Psoas muscle (tissue), 8 donors: Measurements from ENCODE around the gene OSBPL9. TPM values are rescaled to one million over a fixed set of nuclear protein-coding genes. Genes with fewer than 3 reads are reported as not detected.
"Not testable (repeated sequence)": the region's sequence is repeated elsewhere in the genome, so short reads cannot be mapped to it uniquely, and the experiment has no call there.

Experiments used
- ATAC-seq, 4 donors: fragments of 200-7000 bp; cut with Tn5 transposase; one replicate each; pipeline ENCODE4 v1.9.1; 2020; ENCODE audit warnings: moderate library complexity in 3 of 4, mild to moderate bottlenecking in 2 of 4
- DNase-seq, 2 donors: peaks; one replicate each; pipeline ENCODE4 v3.0.0-alpha.2; 2020
- H3K27ac ChIP-seq: fragments of 200-600 bp; one replicate; pipeline ENCODE4 v1.8.0; 2022
- H3K27me3 ChIP-seq, 3 donors: fragments of 200-600 bp in 1 of 3; one replicate each; pipeline versions ENCODE4 v1.6.1 to v1.8.0; 2013 to 2022; ENCODE audit warnings: low read length in 2 of 3, mild to moderate bottlenecking in 2 of 3, moderate library complexity in 1 of 3; ENCODE audit not compliant: insufficient read depth in 3 of 3
- H3K36me3 ChIP-seq, 2 donors: fragments of 200-600 bp in 1 of 2; one replicate each; pipeline versions ENCODE4 v1.6.1 to v1.8.0; 2013 to 2022; ENCODE audit warnings: low read depth in 1 of 2, mild to moderate bottlenecking in 1 of 2, moderate library complexity in 1 of 2; ENCODE audit not compliant: insufficient read depth in 1 of 2
- H3K4me1 ChIP-seq: fragments of 200-600 bp; one replicate; pipeline ENCODE4 v1.8.0; 2022
- H3K4me3 ChIP-seq: fragments of 200-600 bp; one replicate; pipeline ENCODE4 v1.8.0; 2022; ENCODE audit warnings: mild to moderate bottlenecking
- H3K9me3 ChIP-seq: fragments of 200-600 bp; one replicate; pipeline ENCODE4 v1.8.0; 2022
- WGBS, 3 donors: extraction: QIAGEN DNeasy Blood & Tissue Kit; methylation state at CpG; one replicate each; pipeline versions ENCODE4 v1.1.6 to v1.1.7; 2013; 5-methylcytosine and 5-hydroxymethylcytosine counted together
- intact Hi-C, 2 donors: fragments of 100-400 bp; cut with DNase I; formaldehyde crosslinking; loops; one replicate each; pipeline versions ENCODE4 v1.11.0 to v1.14.2; 2022
- polyA plus RNA-seq, 3 donors: library from polyadenylated mRNA; stranded (reverse); fragments of 200-250 nt; gene quantifications; one replicate each; pipeline ENCODE4 v1.2.3, GENCODE V29; 2013
- total RNA-seq, 4 donors: library from RNA; stranded (reverse); fragmentation: NEBNext Ultra II Directional in 2 of 4; extraction: Animal tissue kit (Norgen Biotek cat#: 25700) in 2 of 4; gene quantifications; one replicate each; pipeline versions ENCODE4 v1.2.1 to v1.2.4, GENCODE V29; 2021 to 2023
- TF ChIP-seq, protein P1 (sequence below): fragments of 200-600 bp; IDR thresholded peaks from one replicate; pipeline ENCODE4 v1.8.0; 2022; ENCODE audit warnings: antibody characterized with exemption
- donor health status: healthy with polysubstance abuse.
- donor health status: DM: no; HTN: no; CAD: no; lungs with moderate emphysema.
- donor health status: Bipolar disorder and iron deficiency.
- donor health status: healthy.
- donor health status: DM: yes; HTN: yes; CAD: no.
- donor health status: DM: no; HTN: no; CAD: no.
- donor health status: DM: no; HTN: no; CAD: no.
- donor health status: DM: yes; HTN: yes; CAD: no.

OSBPL9 gene
- total and polyA plus RNA-seq, 7 donors, result 15.6 to 141 (median 60.6) TPM

DNA sequence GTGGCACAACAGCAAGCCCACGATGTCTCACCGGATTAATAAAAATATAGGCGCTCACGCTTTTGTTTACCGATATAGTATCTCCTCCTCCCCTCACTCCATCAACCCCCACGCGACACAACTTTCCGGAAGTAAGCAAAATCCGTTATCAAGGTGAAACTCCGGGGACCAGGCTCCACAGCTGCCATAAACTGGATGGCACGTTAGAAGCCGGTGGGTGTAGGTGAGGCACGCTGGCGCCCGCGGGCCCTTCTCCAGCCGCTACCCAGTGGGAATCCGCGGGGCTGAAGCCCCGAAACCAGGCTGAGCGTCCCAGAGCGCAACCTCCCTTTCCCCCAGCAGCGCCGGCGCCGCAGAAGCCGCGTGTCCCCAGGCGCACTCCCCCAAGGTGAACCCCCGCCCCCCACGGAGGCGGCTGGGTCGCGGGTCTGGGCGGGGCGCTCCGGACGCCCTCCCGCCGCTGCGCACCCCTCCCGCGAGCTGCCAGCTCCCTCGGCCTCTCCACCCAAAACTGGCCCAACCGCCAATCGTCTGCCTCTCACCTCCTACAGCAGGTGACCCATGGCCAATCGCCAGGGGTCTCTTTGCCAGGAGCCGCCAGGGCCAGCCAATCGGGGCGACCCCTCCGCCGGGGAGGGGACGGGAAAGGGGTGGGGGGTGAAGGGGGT, 112.4 kb downstream of the OSBPL9 start:
- ATAC-seq (peak; percentile 17 to 58 (median 50)), DNase-seq (peak; percentile 74 to 85)
- TF ChIP-seq, protein P1, sequence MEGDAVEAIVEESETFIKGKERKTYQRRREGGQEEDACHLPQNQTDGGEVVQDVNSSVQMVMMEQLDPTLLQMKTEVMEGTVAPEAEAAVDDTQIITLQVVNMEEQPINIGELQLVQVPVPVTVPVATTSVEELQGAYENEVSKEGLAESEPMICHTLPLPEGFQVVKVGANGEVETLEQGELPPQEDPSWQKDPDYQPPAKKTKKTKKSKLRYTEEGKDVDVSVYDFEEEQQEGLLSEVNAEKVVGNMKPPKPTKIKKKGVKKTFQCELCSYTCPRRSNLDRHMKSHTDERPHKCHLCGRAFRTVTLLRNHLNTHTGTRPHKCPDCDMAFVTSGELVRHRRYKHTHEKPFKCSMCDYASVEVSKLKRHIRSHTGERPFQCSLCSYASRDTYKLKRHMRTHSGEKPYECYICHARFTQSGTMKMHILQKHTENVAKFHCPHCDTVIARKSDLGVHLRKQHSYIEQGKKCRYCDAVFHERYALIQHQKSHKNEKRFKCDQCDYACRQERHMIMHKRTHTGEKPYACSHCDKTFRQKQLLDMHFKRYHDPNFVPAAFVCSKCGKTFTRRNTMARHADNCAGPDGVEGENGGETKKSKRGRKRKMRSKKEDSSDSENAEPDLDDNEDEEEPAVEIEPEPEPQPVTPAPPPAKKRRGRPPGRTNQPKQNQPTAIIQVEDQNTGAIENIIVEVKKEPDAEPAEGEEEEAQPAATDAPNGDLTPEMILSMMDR, result no peak
- Histone ChIP-seq H3K4me1 (peaks cover 77% of the 10 kb centered on the region), H3K9me3 (no peaks in the 10 kb centered on the region), H3K36me3 (no peaks in the 10 kb centered on the region), H3K4me3 (peak overlapping the region; percentile 66), H3K27me3 (no peaks in the 10 kb centered on the region), H3K27ac (peak overlapping the region; percentile 79)
- WGBS, 3 donors, result 11 to 21% (median 20%) methylated on average over 39 to 53 of the region's 53 CpGs
- intact Hi-C loops, result no loop called here

DNA sequence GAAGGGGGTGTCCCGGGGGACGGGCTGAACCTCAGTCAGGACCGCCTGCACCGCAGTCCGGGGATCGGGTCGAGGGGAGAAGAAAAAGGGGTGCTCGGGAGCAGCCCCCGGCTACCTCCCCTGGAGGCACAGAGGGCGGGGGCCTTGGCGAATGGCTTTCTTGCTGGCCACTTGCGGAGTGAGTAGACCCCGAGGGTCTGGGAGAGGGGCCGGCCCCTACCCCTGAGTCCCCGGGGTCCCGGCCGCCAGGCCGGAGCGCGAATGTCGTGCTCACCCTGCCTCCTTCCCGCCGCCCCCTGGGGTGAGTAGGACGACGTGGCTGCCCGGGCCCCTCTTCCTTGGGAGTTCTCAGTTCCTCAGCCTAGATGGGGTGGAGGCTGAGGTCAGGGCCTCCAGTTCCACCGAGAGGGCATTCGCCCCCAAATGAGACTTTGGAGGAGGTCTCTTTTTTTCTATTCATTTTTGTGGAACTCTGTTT, 113.0 kb downstream of the OSBPL9 start:
- no peak for DNase-seq
- WGBS, 3 donors, result 32 to 34% (median 33%) methylated on average over 19 to 28 of the region's 28 CpGs
- H3K9me3 ChIP-seq, result no peaks in the 10 kb centered on the region
- peak overlapping the region; percentile 79 for H3K27ac ChIP-seq
- H3K36me3 ChIP-seq, result no peaks in the 10 kb centered on the region
- intact Hi-C loops, result loop anchor here in 1 of 2 donors (5.0 kb wide), 1 partner anchor 33 kb away; no protein-coding TSS in a partner anchor
- ATAC-seq, result peak in 3 of 4 donors; percentile 7 to 14 (median 11)
- TF ChIP-seq, protein P1, result no peak
- no peaks in the 10 kb centered on the region for H3K27me3 ChIP-seq
- peaks cover 82% of the 10 kb centered on the region for H3K4me1 ChIP-seq
- H3K4me3 ChIP-seq, result peak overlapping the region; percentile 66

DNA sequence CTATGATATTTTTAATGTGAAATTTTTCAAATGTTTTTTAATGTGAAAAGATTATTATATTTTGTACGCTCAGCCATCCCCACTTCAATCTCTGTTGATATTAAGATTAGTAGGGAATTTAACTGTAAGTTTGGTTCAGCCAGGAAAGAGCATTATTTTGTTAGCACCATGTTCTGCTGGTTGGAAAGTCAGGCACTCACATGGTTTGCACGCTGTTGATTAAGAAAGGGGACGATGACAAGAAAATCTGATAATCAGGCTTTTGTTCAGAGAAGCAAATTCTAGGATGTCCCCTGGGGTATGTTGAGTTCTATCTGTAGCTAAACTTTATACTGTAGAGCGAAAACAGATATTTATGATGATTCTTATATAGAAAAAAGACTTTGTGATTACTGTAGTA, 115.1 kb downstream of the OSBPL9 start:
- H3K4me3 ChIP-seq, result no peak overlapping the region
- H3K9me3 ChIP-seq, result no peaks in the 10 kb centered on the region
- intact Hi-C loops, result loop anchor here in 1 of 2 donors (5.0 kb wide), 1 partner anchor 35 kb away; no protein-coding TSS in a partner anchor
- ATAC-seq, result no peak
- TF ChIP-seq, protein P1, result no peak
- DNase-seq, result no peak
- H3K4me1 ChIP-seq, result peaks cover 85% of the 10 kb centered on the region
- WGBS, 3 donors, result 78 to 93% (median 87%) methylated on average over 4 of the region's 4 CpGs
- H3K27ac ChIP-seq, result peak overlapping the region; percentile 79
- no peaks in the 10 kb centered on the region for H3K36me3 ChIP-seq
- no peaks in the 10 kb centered on the region for H3K27me3 ChIP-seq

DNA sequence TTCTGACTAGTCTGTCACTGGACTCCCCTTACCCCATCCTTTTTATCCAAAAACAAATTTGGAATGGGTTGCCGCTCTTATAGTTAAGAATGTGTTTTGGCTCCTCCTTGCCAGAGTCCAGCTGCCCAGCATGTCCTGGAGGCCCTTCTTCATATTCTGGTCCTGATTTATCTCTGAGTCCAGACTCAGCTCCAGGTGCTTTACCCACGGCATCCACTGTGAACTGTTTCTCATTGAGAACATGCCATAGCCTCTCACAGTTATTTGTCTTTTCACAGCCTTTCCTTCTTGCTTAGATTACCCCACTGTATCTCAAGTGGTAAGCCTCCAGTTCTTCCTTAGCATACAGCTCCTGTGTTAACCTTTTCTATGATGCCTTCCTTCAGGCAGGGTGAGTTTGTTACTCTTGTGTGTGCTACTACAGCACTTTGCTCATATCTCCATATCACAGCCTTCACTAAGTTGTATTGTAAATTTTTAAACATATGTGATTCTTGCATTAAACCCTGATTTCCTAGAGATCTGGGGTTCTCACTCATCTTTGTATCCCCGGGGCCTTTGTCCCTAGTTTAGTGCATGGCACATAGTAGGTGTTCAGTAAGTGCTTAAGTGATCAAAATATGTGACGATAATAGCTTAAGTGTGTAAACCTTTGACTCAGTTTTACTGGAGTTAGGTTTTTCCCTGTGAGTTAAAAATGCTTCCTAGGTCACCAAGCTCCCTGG, 116.0 kb downstream of the OSBPL9 start:
- H3K27me3 ChIP-seq, result no peaks in the 10 kb centered on the region
- no peak for ATAC-seq
- TF ChIP-seq, protein P1, result no peak
- intact Hi-C loops, result loop anchor here in 1 of 2 donors (5.0 kb wide), 1 partner anchor 36 kb away; no protein-coding TSS in a partner anchor
- no peak overlapping the region for H3K4me3 ChIP-seq
- no peak for DNase-seq
- peak overlapping the region; percentile 79 for H3K27ac ChIP-seq
- H3K4me1 ChIP-seq, result peaks cover 83% of the 10 kb centered on the region
- WGBS, 3 donors, result 55 to 71% (median 60%) methylated on average over 4 of the region's 4 CpGs
- H3K9me3 ChIP-seq, result no peaks in the 10 kb centered on the region
- H3K36me3 ChIP-seq, result no peaks in the 10 kb centered on the region

DNA sequence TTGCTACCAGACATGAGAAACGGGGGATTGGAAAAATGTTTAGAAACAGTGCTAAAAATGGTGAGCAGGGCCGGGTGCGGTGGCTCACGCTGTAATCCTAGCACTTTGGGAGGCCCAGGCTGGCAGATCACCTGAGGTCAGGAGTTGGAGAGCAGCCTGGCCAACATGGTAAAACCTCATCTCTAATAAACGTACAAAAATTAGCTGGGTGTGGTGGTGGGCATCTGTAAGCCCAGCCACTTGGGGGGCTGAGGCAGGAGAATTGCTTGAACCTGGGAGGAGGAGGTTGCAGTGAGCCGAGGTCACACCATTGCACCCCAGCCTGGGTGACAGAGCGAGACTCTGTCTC, 116.5 kb downstream of the OSBPL9 start:
- not testable (repeated sequence) for ATAC-seq, DNase-seq, H3K27me3 ChIP-seq, H3K4me3 ChIP-seq, H3K9me3 ChIP-seq, H3K36me3 ChIP-seq
- Histone ChIP-seq H3K4me1 (peaks cover 83% of the 10 kb centered on the region), H3K27ac (peak overlapping the region; percentile 79)
- 38 to 59% (median 41%) methylated on average over 7 of the region's 7 CpGs for WGBS, 3 donors
- intact Hi-C loops, result loop anchor here in 1 of 2 donors (5.0 kb wide), 1 partner anchor 36 kb away; no protein-coding TSS in a partner anchor
